Ishikawa (cell line): ENCODE data around the gene CDIP1.

Experiments
- CEBPB ChIP-seq: IDR thresholded peaks from 2 replicates; pipeline ENCODE4 v1.6.1; 2012
- EP300 ChIP-seq: IDR thresholded peaks from 2 replicates; pipeline ENCODE4 v1.6.1; 2012; ENCODE audit warnings: borderline replicate concordance
- FOXM1 ChIP-seq: IDR thresholded peaks from 2 replicates; pipeline ENCODE4 v1.6.1; 2012; ENCODE audit warnings: low read depth, borderline replicate concordance
- MAX ChIP-seq: IDR thresholded peaks from 2 replicates; pipeline ENCODE4 v1.6.1; 2012
- TAF1 ChIP-seq: IDR thresholded peaks from 2 replicates; pipeline ENCODE4 v1.6.1; 2012; ENCODE audit warnings: low read depth, mild to moderate bottlenecking
- TCF12 ChIP-seq: IDR thresholded peaks from 2 replicates; pipeline ENCODE4 v1.6.1; 2012; ENCODE audit warnings: low read depth
- ZBTB7A ChIP-seq: IDR thresholded peaks from 2 replicates; pipeline ENCODE4 v1.6.1; 2012; ENCODE audit warnings: low read depth
- TF ChIP-seq, protein P1 (sequence below): IDR thresholded peaks from 2 replicates; pipeline ENCODE4 v1.6.1; 2012

DNA sequence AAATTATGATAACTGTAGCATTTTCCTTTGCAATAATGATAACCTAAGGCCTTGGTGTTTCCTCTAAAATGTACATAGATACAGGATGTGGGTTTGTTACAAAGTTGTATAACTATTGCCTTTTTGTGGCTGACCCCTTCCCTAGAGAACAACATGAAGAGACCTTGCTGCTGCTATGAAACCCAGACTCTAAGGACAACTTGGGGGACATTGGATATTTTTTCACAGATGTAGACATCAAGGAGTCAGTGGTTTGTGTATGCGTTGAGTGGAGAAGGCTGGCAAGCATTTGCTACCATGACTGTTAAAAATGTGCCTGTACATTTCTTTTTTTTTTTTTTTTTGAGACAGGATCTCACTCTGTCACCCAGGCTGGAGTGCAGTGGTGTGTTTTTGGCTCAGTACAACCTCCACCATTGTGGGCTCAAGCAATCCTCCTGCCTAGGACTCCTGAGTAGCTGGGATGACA, 50.0 kb downstream of the CDIP1 start:
- no peak for TF ChIP-seq EP300
- TF ChIP-seq CEBPB: no peak
- TF ChIP-seq TAF1: no peak
- TF ChIP-seq FOXM1: no peak
- no peak for TF ChIP-seq ZBTB7A
- no peak for TF ChIP-seq TCF12
- TF ChIP-seq, protein P1, sequence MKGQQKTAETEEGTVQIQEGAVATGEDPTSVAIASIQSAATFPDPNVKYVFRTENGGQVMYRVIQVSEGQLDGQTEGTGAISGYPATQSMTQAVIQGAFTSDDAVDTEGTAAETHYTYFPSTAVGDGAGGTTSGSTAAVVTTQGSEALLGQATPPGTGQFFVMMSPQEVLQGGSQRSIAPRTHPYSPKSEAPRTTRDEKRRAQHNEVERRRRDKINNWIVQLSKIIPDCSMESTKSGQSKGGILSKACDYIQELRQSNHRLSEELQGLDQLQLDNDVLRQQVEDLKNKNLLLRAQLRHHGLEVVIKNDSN: no peak
- no peak for TF ChIP-seq MAX
